ENCODE measurements around the gene RBM17.

Gene RBM17

DNA sequence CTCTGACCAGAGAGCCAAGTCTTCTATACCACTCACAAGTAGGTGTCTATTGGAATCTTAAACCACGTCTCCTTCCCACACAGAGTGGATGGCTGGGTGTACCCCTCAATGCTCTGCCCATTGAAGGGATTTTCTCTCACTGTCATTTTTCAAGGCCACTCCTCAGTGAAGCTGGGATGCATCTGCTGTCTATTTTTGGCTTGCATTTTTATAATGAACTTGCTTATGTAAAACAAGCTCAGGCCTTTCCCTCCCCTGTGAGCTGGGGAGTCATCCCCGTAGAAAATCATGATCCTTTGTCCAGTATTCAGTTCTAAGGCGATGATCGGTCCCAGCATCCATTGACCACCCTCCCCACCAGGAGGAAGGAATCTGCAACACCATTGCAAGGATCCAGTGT, 9.8 kb upstream of the RBM17 start:
- Histone ChIP-seq H4K20me1 (ENCODE audit: insufficient read depth, low read length) (no peaks in the 10 kb centered on the region), H3K4me1 (ENCODE audit: insufficient read depth, low read length) (peaks cover 9% of the 10 kb centered on the region), H3K27me3 (ENCODE audit: insufficient read depth, low read length, poor library complexity) (peaks cover 16% of the 10 kb centered on the region), H2AFZ (ENCODE audit: low read depth, low read length) (no peak overlapping the region), H3K36me3 (ENCODE audit: insufficient read depth, low read length) (no peaks in the 10 kb centered on the region), H3K27ac (ENCODE audit: low read length) (no peak overlapping the region), H3K4me2 (ENCODE audit: insufficient read depth, low read length) (no peak overlapping the region), H3K9ac (ENCODE audit: low read depth, low read length) (no peak overlapping the region), H3K79me2 (ENCODE audit: insufficient read depth, low read length) (no peaks in the 10 kb centered on the region), H3K4me3 (ENCODE audit: low read depth in 1 of 2, low read length in 2 of 2) (no peak overlapping the region), H3K9me3 (ENCODE audit: insufficient read depth, low read length, severe bottlenecking) (no peaks in the 10 kb centered on the region)
- DNase-seq (no peak), ATAC-seq (ENCODE audit: insufficient read depth, low read depth) (no peak)
- no peak for TF ChIP-seq EZH2 (IDR thresholded peaks at IDR 0.05; ENCODE audit: borderline replicate concordance, low read depth, low read length, severe bottlenecking)
- TF ChIP-seq, protein P1, sequence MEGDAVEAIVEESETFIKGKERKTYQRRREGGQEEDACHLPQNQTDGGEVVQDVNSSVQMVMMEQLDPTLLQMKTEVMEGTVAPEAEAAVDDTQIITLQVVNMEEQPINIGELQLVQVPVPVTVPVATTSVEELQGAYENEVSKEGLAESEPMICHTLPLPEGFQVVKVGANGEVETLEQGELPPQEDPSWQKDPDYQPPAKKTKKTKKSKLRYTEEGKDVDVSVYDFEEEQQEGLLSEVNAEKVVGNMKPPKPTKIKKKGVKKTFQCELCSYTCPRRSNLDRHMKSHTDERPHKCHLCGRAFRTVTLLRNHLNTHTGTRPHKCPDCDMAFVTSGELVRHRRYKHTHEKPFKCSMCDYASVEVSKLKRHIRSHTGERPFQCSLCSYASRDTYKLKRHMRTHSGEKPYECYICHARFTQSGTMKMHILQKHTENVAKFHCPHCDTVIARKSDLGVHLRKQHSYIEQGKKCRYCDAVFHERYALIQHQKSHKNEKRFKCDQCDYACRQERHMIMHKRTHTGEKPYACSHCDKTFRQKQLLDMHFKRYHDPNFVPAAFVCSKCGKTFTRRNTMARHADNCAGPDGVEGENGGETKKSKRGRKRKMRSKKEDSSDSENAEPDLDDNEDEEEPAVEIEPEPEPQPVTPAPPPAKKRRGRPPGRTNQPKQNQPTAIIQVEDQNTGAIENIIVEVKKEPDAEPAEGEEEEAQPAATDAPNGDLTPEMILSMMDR (IDR thresholded peaks at IDR 0.05; ENCODE audit: borderline replicate concordance, extremely low read depth, low read length, poor library complexity, severe bottlenecking) = no peak

DNA sequence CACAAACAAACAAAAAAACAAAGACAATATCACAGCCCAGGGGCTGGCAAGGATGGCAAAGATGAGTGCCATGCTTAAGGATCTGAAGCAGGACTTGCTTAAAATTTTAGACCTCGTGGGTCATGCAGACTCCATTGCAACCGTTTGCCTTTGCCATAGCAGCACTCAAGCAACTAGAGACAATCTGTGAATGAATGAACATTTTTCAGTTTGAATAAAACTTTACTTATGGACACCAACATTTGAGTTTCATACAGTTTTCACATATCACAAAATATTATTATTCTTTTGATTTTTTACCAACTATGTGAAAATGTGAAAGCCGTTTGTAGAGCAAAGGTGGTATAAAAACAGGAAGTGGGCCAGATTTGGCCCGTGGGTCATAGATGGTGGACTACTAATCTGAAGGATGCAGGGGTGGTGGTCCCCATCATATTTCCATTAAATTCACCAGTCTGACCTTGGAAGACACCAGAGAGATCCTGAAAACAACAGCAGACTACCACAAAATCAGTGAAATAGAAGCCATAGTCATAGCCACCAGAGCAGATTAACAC, 8.3 kb upstream of the RBM17 start:
- Histone ChIP-seq H3K27ac (ENCODE audit: low read length) (no peak overlapping the region), H3K79me2 (ENCODE audit: insufficient read depth, low read length) (no peaks in the 10 kb centered on the region), H3K36me3 (ENCODE audit: insufficient read depth, low read length) (no peaks in the 10 kb centered on the region), H3K4me3 (ENCODE audit: low read depth in 1 of 2, low read length in 2 of 2) (no peak overlapping the region), H3K9me3 (ENCODE audit: insufficient read depth, low read length, severe bottlenecking) (no peaks in the 10 kb centered on the region), H2AFZ (ENCODE audit: low read depth, low read length) (no peak overlapping the region), H3K4me1 (ENCODE audit: insufficient read depth, low read length) (peaks cover 11% of the 10 kb centered on the region), H3K27me3 (ENCODE audit: insufficient read depth, low read length, poor library complexity) (peaks cover 18% of the 10 kb centered on the region), H3K9ac (ENCODE audit: low read depth, low read length) (no peak overlapping the region), H4K20me1 (ENCODE audit: insufficient read depth, low read length) (no peaks in the 10 kb centered on the region), H3K4me2 (ENCODE audit: insufficient read depth, low read length) (no peak overlapping the region)
- TF ChIP-seq EZH2 (IDR thresholded peaks at IDR 0.05; ENCODE audit: borderline replicate concordance, low read depth, low read length, severe bottlenecking) = no peak
- TF ChIP-seq, protein P1 (IDR thresholded peaks at IDR 0.05; ENCODE audit: borderline replicate concordance, extremely low read depth, low read length, poor library complexity, severe bottlenecking) = no peak
- no peak for DNase-seq
- ATAC-seq (ENCODE audit: insufficient read depth, low read depth) = no peak

DNA sequence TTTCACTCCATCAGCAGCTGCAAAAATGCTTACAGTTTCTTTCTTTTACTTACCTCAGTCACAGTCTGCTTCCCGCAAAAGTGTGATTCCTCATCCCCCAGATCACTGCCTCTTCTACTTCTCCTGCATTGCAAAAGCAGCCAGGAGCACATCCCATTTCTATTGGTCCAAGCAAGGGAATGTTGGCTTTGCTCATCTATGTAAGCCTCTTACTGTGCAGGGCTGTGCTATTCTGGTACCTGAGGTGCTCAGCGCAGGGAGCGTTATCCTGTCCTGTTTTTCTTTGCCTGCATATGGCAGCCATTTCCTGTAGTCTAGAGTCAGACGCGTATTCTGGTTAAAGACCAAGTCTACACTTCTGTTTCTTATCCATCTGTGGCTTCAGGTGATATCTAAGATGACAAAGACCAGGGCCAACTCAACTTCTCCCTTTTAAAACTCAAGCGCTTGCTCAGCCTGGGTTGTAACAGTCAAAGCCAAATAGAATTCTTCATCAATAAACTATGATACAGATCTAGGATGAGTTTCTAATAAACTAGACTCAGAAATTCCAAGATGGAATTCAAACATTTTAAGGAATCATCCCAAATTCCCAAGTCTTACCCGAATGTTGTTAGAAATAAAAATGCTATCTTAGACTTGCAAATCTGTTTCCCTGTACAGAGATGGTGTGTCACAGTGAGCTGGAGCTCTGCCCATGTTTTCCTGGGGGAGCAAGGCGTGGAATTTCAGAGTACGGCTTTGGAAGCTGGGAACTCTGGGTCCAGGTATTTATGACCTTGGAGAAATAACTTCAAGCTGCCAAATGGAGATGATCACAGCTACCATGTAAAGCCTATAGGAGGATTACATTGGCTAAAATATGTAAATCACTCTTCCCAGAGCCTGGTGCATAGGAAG, 6.1 kb upstream of the RBM17 start:
- no peak for DNase-seq
- peaks cover 18% of the 10 kb centered on the region for H3K27me3 ChIP-seq (ENCODE audit: insufficient read depth, low read length, poor library complexity)
- H3K36me3 ChIP-seq (ENCODE audit: insufficient read depth, low read length) = no peaks in the 10 kb centered on the region
- H3K79me2 ChIP-seq (ENCODE audit: insufficient read depth, low read length) = no peaks in the 10 kb centered on the region
- no peak overlapping the region for H3K27ac ChIP-seq (ENCODE audit: low read length)
- H2AFZ ChIP-seq (ENCODE audit: low read depth, low read length) = no peak overlapping the region
- no peak for TF ChIP-seq EZH2 (IDR thresholded peaks at IDR 0.05; ENCODE audit: borderline replicate concordance, low read depth, low read length, severe bottlenecking)
- TF ChIP-seq, protein P1 (IDR thresholded peaks at IDR 0.05; ENCODE audit: borderline replicate concordance, extremely low read depth, low read length, poor library complexity, severe bottlenecking) = no peak
- no peak overlapping the region for H3K4me3 ChIP-seq (ENCODE audit: low read depth in 1 of 2, low read length in 2 of 2)
- no peak for ATAC-seq (ENCODE audit: insufficient read depth, low read depth)
- no peak overlapping the region for H3K9ac ChIP-seq (ENCODE audit: low read depth, low read length)
- no peak overlapping the region for H3K4me2 ChIP-seq (ENCODE audit: insufficient read depth, low read length)
- peaks cover 21% of the 10 kb centered on the region for H3K4me1 ChIP-seq (ENCODE audit: insufficient read depth, low read length)
- H3K9me3 ChIP-seq (ENCODE audit: insufficient read depth, low read length, severe bottlenecking) = no peaks in the 10 kb centered on the region
- H4K20me1 ChIP-seq (ENCODE audit: insufficient read depth, low read length) = no peaks in the 10 kb centered on the region

Data from DND-41 (cell line).